ENCODE measurements around the gene GPX3. TPM values are rescaled to one million over a fixed set of nuclear protein-coding genes. Genes with fewer than 3 reads are reported as not detected.

The GPX3 gene, protein sequence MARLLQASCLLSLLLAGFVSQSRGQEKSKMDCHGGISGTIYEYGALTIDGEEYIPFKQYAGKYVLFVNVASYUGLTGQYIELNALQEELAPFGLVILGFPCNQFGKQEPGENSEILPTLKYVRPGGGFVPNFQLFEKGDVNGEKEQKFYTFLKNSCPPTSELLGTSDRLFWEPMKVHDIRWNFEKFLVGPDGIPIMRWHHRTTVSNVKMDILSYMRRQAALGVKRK
- 11.8 and 16.1 TPM in 2 replicates for total RNA-seq

DNA sequence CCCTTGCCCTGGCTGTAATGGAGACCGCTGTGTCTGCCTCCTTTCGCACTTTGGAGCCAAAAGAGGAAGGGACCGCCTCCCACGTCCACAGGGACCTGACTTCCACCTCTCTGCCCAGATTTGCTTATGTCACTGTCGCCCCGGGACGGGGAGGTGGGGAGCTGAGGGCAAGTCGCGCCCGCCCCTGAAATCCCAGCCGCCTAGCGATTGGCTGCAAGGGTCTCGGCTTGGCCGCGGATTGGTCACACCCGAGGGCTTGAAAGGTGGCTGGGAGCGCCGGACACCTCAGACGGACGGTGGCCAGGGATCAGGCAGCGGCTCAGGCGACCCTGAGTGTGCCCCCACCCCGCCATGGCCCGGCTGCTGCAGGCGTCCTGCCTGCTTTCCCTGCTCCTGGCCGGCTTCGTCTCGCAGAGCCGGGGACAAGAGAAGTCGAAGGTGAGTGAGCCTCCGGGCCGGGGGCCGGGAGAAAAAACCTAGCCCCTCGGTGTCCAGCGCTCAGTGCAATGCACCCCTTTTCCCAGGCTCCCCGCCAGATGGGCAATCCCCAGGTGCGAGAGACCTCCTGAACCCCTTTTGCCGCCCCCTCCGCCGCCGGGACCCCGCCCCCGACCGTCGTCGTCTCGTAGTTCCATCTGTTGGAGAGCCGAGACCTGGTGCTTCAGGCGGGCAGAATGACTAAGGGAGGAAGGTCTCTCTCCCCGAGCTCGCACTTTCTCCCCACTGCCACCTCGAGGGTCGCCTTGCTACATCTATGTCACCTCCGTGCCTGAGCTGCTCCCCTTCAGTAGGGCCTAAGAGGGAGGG, at the start of gene GPX3:
GPX3 (plus strand) TSS at position 288 of the 807 bp plus-strand sequence; CDS start at position 352, 64 bp downstream.

Other genes with a start within 250 kb of the GPX3 start
- 0.27 and 0.34 TPM in 2 replicates for gene SMIM3, start 241.8 kb upstream of the GPX3 start, total RNA-seq
- gene IRGM, start 174.1 kb upstream of the GPX3 start, total RNA-seq: 0.07 TPM in 1 of 2 replicates, not detected in the other
- 3.4 and 3.7 TPM in 2 replicates for gene ZNF300, start 115.6 kb upstream of the GPX3 start, total RNA-seq
- gene TNIP1, start 60.4 kb downstream of the GPX3 start, total RNA-seq: 113 and 119 TPM in 2 replicates
- 239 and 248 TPM in 2 replicates for gene ANXA6, start 137.2 kb downstream of the GPX3 start, total RNA-seq
- gene CCDC69, start 203.5 kb downstream of the GPX3 start, total RNA-seq: 18.6 and 18.7 TPM in 2 replicates
- 27.6 and 28.6 TPM in 2 replicates for gene GM2A, start 232.6 kb downstream of the GPX3 start, total RNA-seq